ENCODE data around the gene RPL41. TPM values are rescaled to one million over a fixed set of nuclear protein-coding genes. Genes with fewer than 3 reads are reported as not detected.

RPL41 gene
- total RNA-seq, 1 donor from 2014 or later: 2,458 TPM

GRCh38 chr12:56102683-56103065 lies 13.8 kb upstream of the RPL41 start:
- no peaks in the 10 kb centered on the region for H3K9me3 ChIP-seq
- DNase-seq (ENCODE audit: extremely low spot score in 2 of 2): no peak
- no peak overlapping the region for H3K27ac ChIP-seq
- no peaks in the 10 kb centered on the region for H3K27me3 ChIP-seq
- no peak overlapping the region for H3K4me3 ChIP-seq
- TF ChIP-seq CTCF (IDR thresholded peaks at IDR 0.05): no peak
- TF ChIP-seq POLR2A (IDR thresholded peaks at IDR 0.05): no peak
- TF ChIP-seq POLR2AphosphoS5 (IDR thresholded peaks at IDR 0.05; ENCODE audit: insufficient read depth in 1 of 2, low read depth in 1 of 2): no peak
- peaks cover 0 to 19% of the 10 kb centered on the region in 2 donors for H3K36me3 ChIP-seq
- intact Hi-C loops (cut with DNase I): no loop called here
- peaks cover 35% of the 10 kb centered on the region for H3K4me1 ChIP-seq

GRCh38 chr12:56103066-56103711 lies 13.2 kb upstream of the RPL41 start:
- DNase-seq (ENCODE audit: extremely low spot score in 2 of 2): no peak
- peak overlapping the region; percentile 85 for H3K27ac ChIP-seq
- H3K9me3 ChIP-seq: no peaks in the 10 kb centered on the region
- TF ChIP-seq POLR2AphosphoS5 (IDR thresholded peaks at IDR 0.05; ENCODE audit: insufficient read depth in 1 of 2, low read depth in 1 of 2) (no peak), POLR2A (IDR thresholded peaks at IDR 0.05) (no peak)
- H3K4me3 ChIP-seq: peak overlapping the region; percentile 62 to 97
- peaks cover 35% of the 10 kb centered on the region for H3K4me1 ChIP-seq
- no peaks in the 10 kb centered on the region for H3K27me3 ChIP-seq
- intact Hi-C loops (cut with DNase I): no loop called here
- peaks cover 0 to 24% of the 10 kb centered on the region in 2 donors for H3K36me3 ChIP-seq

GRCh38 chr12:56103823-56104108 lies 12.7 kb upstream of the RPL41 start:
- H3K4me1 ChIP-seq: peaks cover 35% of the 10 kb centered on the region
- TF ChIP-seq CTCF (IDR thresholded peaks at IDR 0.05) (no peak), POLR2AphosphoS5 (IDR thresholded peaks at IDR 0.05; ENCODE audit: insufficient read depth in 1 of 2, low read depth in 1 of 2) (no peak), POLR2A (IDR thresholded peaks at IDR 0.05) (no peak)

GRCh38 chr12:56104109-56104814 lies 12.2 kb upstream of the RPL41 start, which contains the start of gene PA2G4:
Gene PA2G4 (plus strand): TSS chr12:56104559. CDS start chr12:56104738, 179 bp downstream.
- peak; percentile 99 for DNase-seq (ENCODE audit: extremely low spot score in 2 of 2)
- intact Hi-C loops (cut with DNase I): no loop called here
- Histone ChIP-seq H3K4me3 (peak within 1 kb of the TSS; percentile 62 to 97), H3K9me3 (no peaks in the 10 kb centered on the region), H3K4me1 (peaks cover 35% of the 10 kb centered on the region), H3K27ac (peak within 1 kb of the TSS; percentile 85), H3K36me3 (peaks cover 0 to 34% of the 10 kb centered on the region in 2 donors), H3K27me3 (no peaks in the 10 kb centered on the region)
- TF ChIP-seq CTCF (IDR thresholded peaks at IDR 0.05) (peak in 1 of 3 experiments; percentile 14), POLR2AphosphoS5 (IDR thresholded peaks at IDR 0.05; ENCODE audit: insufficient read depth in 1 of 2, low read depth in 1 of 2) (peak; percentile 98 to 99), POLR2A (IDR thresholded peaks at IDR 0.05) (peak in 1 of 2 donors; percentile 73)

More at GRCh38 chr12:56103823-56104108, 12.7 kb upstream of the RPL41 start:
- Histone ChIP-seq H3K9me3 (no peaks in the 10 kb centered on the region), H3K4me3 (peak overlapping the region; percentile 62 to 97), H3K27me3 (no peaks in the 10 kb centered on the region), H3K27ac (peak overlapping the region; percentile 85), H3K36me3 (peaks cover 0 to 29% of the 10 kb centered on the region in 2 donors)
- DNase-seq (ENCODE audit: extremely low spot score in 2 of 2): no peak
- intact Hi-C loops (cut with DNase I): no loop called here

GRCh38 chr12:56104815-56105608 lies 11.4 kb upstream of the RPL41 start:
- DNase-seq (ENCODE audit: extremely low spot score in 2 of 2): no peak
- H3K36me3 ChIP-seq: peaks cover 0 to 42% of the 10 kb centered on the region in 2 donors
- peak overlapping the region; percentile 62 to 97 for H3K4me3 ChIP-seq
- peak overlapping the region; percentile 85 for H3K27ac ChIP-seq
- H3K27me3 ChIP-seq: no peaks in the 10 kb centered on the region
- H3K4me1 ChIP-seq: peaks cover 35% of the 10 kb centered on the region
- intact Hi-C loops (cut with DNase I): no loop called here
- no peak for TF ChIP-seq POLR2AphosphoS5 (IDR thresholded peaks at IDR 0.05; ENCODE audit: insufficient read depth in 1 of 2, low read depth in 1 of 2)
- TF ChIP-seq POLR2A (IDR thresholded peaks at IDR 0.05): no peak
- no peak for TF ChIP-seq CTCF (IDR thresholded peaks at IDR 0.05)
- no peaks in the 10 kb centered on the region for H3K9me3 ChIP-seq
